ENCODE data around the gene MPC1.

MPC1 gene

GRCh38 chr6:166354965-166355364 lies 27.8 kb downstream of the MPC1 start:
- DNase-seq (ENCODE audit: extremely low spot score): no peak
- POLR2A ChIA-PET: no interaction called here
- CTCF ChIA-PET: interaction anchor here (0.9 to 2.7 kb wide), 4 partner anchors 10 to 46 kb away, joined by 3 to 14 read pairs (median 6); no protein-coding TSS in a partner anchor
- no peak for TF ChIP-seq CTCF (IDR thresholded peaks at IDR 0.05; ENCODE audit: control extremely low read depth, extremely low read depth, low read depth, missing control alignments)

- no peak for TF ChIP-seq CTCF (IDR thresholded peaks at IDR 0.05; ENCODE audit: control extremely low read depth, extremely low read depth, low read depth, missing control alignments)
- ChIA-PET POLR2A (no interaction called here), CTCF (interaction anchor here (0.9 to 2.7 kb wide), 4 partner anchors 11 to 47 kb away, joined by 3 to 14 read pairs (median 6); no protein-coding TSS in a partner anchor)
Observed at GRCh38 chr6:166354143-166354542, 28.6 kb downstream of the MPC1 start.

GRCh38 chr6:166353507-166353906 lies 29.2 kb downstream of the MPC1 start:
- DNase-seq (ENCODE audit: extremely low spot score): no peak
- ChIA-PET POLR2A (no interaction called here), CTCF (interaction anchor here (1.4 to 2.7 kb wide), 3 partner anchors 11 to 47 kb away, joined by 5 to 14 read pairs (median 6); no protein-coding TSS in a partner anchor)
- no peak for TF ChIP-seq CTCF (IDR thresholded peaks at IDR 0.05; ENCODE audit: control extremely low read depth, extremely low read depth, low read depth, missing control alignments)

More at GRCh38 chr6:166354143-166354542, 28.6 kb downstream of the MPC1 start:
- no peak for DNase-seq (ENCODE audit: extremely low spot score)

GRCh38 chr6:166352923-166353322 lies 29.8 kb downstream of the MPC1 start:
- POLR2A ChIA-PET: no interaction called here
- DNase-seq (ENCODE audit: extremely low spot score): no peak
- CTCF ChIA-PET: interaction anchor here (1.4 kb wide), 1 partner anchor 10 kb away, joined by 6 read pairs; the partner anchor contains the start of gene SFT2D1
- TF ChIP-seq CTCF (IDR thresholded peaks at IDR 0.05; ENCODE audit: control extremely low read depth, extremely low read depth, low read depth, missing control alignments): no peak

- no peak for TF ChIP-seq CTCF (IDR thresholded peaks at IDR 0.05; ENCODE audit: control extremely low read depth, extremely low read depth, low read depth, missing control alignments)
- peak; percentile 69 for DNase-seq (ENCODE audit: extremely low spot score)
- ChIA-PET POLR2A (no interaction called here), CTCF (interaction anchor here (1.4 kb wide), 1 partner anchor 9 kb away, joined by 6 read pairs; the partner anchor contains the start of gene SFT2D1)
Observed at GRCh38 chr6:166351715-166352285, 30.9 kb downstream of the MPC1 start.

GRCh38 chr6:166348305-166348949 lies 34.3 kb downstream of the MPC1 start:
- DNase-seq (ENCODE audit: extremely low spot score): no peak
- no peak for TF ChIP-seq CTCF (IDR thresholded peaks at IDR 0.05; ENCODE audit: control extremely low read depth, extremely low read depth, low read depth, missing control alignments)
- ChIA-PET POLR2A (no interaction called here), CTCF (interaction anchor here (2.1 kb wide), 1 partner anchor 32 kb away, joined by 10 read pairs; no protein-coding TSS in a partner anchor)
